ENCODE results near the gene CDHR3. TPM values are rescaled to one million over a fixed set of nuclear protein-coding genes. Genes with fewer than 3 reads are reported as not detected.

The CDHR3 gene
- total RNA-seq, 1 experiment from 2014 or later: 9.2 TPM

DNA sequence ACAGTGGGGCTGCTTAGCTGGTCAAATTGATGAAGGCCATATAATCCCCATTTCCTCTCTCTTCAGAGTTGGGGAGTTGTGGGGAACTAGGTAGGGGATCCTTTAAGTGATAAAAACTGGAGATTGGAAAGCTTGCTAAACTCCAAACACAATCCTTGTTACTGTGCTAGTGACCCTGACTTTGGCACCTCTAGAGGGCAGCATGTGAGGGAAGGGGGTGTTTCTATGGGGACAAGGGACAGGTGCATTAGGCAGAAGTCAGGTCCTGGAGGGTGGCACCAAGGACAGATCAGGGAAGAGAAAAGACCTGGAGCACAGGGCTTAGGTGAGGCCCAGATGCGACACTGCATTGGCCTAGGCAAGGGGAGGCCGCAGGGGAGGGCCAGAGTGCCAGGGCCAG is 66.9 kb downstream of the CDHR3 start:
- no peak for DNase-seq
- CTCF ChIA-PET: interaction anchor here (1.1 kb wide), 1 partner anchor 11 kb away, joined by 3 read pairs; no protein-coding TSS in a partner anchor
- no peaks in the 10 kb centered on the region for H3K9me3 Mint-ChIP-seq (ENCODE audit: unreplicated experiment)
- no TSS peak for BruUV-seq (replicated peaks)
- no peak overlapping the region for H3K27ac Mint-ChIP-seq (ENCODE audit: unreplicated experiment)
- H3K4me1 ChIP-seq: no peaks in the 10 kb centered on the region
- no peak overlapping the region for H3K4me3 Mint-ChIP-seq (ENCODE audit: unreplicated experiment)
- no peaks in the 10 kb centered on the region for H3K27me3 ChIP-seq (replicated peaks; ENCODE audit: control insufficient read depth, insufficient read depth, low read length)
- POLR2A ChIA-PET: interaction anchor here (0.5 kb wide), 1 partner anchor 120 kb away, joined by 4 read pairs; no protein-coding TSS in a partner anchor
- H3K9me3 ChIP-seq: no peaks in the 10 kb centered on the region
- no peaks in the 10 kb centered on the region for H3K36me3 ChIP-seq (ENCODE audit: control insufficient read depth, insufficient read depth, low read length)
- intact Hi-C loops (cut with micrococcal nuclease; ENCODE audit: unreplicated experiment): no loop called here
- H3K27me3 Mint-ChIP-seq (ENCODE audit: insufficient read depth, unreplicated experiment): peaks cover 4% of the 10 kb centered on the region
- TF ChIP-seq, protein P1, sequence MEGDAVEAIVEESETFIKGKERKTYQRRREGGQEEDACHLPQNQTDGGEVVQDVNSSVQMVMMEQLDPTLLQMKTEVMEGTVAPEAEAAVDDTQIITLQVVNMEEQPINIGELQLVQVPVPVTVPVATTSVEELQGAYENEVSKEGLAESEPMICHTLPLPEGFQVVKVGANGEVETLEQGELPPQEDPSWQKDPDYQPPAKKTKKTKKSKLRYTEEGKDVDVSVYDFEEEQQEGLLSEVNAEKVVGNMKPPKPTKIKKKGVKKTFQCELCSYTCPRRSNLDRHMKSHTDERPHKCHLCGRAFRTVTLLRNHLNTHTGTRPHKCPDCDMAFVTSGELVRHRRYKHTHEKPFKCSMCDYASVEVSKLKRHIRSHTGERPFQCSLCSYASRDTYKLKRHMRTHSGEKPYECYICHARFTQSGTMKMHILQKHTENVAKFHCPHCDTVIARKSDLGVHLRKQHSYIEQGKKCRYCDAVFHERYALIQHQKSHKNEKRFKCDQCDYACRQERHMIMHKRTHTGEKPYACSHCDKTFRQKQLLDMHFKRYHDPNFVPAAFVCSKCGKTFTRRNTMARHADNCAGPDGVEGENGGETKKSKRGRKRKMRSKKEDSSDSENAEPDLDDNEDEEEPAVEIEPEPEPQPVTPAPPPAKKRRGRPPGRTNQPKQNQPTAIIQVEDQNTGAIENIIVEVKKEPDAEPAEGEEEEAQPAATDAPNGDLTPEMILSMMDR (IDR thresholded peaks at IDR 0.05; ENCODE audit: insufficient read depth in 1 of 2, low read depth in 1 of 2, low read length in 1 of 2, severe bottlenecking in 1 of 2, unreplicated experiment in 1 of 2): peak in 1 of 2 experiments; percentile 24
- no peaks in the 10 kb centered on the region for H3K4me1 Mint-ChIP-seq (ENCODE audit: low read depth, unreplicated experiment)
- no peaks in the 10 kb centered on the region for H3K36me3 Mint-ChIP-seq (ENCODE audit: insufficient read depth, unreplicated experiment)
- no peak overlapping the region for H3K4me3 ChIP-seq (ENCODE audit: low read depth, low read length)

DNA sequence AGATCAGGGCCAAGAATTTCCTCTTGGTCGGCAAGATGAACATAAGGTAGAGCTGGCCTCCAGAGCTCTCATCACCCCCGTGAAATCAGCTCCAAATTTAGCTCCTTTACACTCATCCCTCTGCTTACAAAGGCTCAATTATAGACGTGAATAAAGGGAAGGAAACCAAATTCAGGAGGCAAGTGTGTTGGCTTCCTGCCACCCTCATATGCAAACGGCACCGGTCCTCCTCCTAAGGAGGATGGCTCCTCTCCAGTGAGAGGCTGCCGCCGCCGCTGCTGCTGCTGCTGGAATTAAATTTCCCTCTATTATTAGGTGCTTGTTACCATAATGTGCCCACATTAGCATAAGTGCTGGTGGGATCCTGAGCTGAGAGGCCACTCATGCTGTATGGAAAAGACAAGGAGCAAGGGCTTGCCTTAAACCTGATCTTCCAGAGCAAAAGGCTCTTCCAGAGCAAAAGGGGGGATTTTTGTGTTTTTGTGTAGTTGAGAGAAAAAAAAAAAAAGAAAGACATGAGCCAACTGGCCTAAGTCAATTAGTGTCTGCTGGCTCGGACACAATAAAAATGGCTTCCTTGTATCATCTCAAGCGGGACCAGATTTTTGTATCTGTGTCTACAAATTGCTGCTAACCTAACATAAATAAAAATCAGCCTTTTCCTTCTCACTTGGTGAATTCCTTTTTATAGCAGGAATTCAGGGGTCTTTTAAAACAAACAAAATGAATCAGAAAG is 68.4 kb downstream of the CDHR3 start:
- CTCF ChIA-PET: no interaction called here

DNA sequence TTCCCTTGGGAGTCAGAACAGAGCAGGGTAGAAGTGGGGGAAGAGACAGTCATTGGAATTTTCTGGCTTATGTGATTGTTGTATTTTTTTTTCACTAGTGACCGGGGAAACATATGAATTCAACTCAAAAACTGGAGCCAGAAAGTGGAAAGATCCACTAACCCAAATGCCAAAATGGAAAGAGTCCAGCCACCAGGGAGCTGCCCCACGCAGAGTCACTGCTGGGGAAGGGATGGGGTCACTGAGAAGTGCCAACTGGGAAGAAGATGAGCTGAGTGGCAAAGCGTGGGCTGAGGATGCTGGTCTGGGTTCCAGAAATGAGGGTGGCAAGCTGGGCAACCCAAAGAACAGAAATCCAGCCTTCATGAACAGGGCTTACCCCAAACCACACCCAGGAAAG is 69.2 kb downstream of the CDHR3 start:
- Mint-ChIP-seq H3K36me3 (ENCODE audit: insufficient read depth, unreplicated experiment) (no peaks in the 10 kb centered on the region), H3K9me3 (ENCODE audit: unreplicated experiment) (no peaks in the 10 kb centered on the region), H3K4me3 (ENCODE audit: unreplicated experiment) (no peak overlapping the region), H3K4me1 (ENCODE audit: low read depth, unreplicated experiment) (no peaks in the 10 kb centered on the region), H3K27ac (ENCODE audit: unreplicated experiment) (no peak overlapping the region), H3K27me3 (ENCODE audit: insufficient read depth, unreplicated experiment) (peaks cover 4% of the 10 kb centered on the region)
- CTCF ChIA-PET: no interaction called here
- POLR2A ChIA-PET: no interaction called here
- Histone ChIP-seq H3K36me3 (ENCODE audit: control insufficient read depth, insufficient read depth, low read length) (no peaks in the 10 kb centered on the region), H3K4me3 (ENCODE audit: low read depth, low read length) (no peak overlapping the region), H3K9me3 (no peaks in the 10 kb centered on the region), H3K4me1 (no peaks in the 10 kb centered on the region), H3K27me3 (replicated peaks; ENCODE audit: control insufficient read depth, insufficient read depth, low read length) (no peaks in the 10 kb centered on the region)
- TF ChIP-seq, protein P1 (IDR thresholded peaks at IDR 0.05; ENCODE audit: insufficient read depth in 1 of 2, low read depth in 1 of 2, low read length in 1 of 2, severe bottlenecking in 1 of 2, unreplicated experiment in 1 of 2): no peak
- no peak for DNase-seq
- intact Hi-C loops (cut with micrococcal nuclease; ENCODE audit: unreplicated experiment): no loop called here
- BruUV-seq (replicated peaks): no TSS peak

More for the DNA sequence above, 68.4 kb downstream of the CDHR3 start:
- TF ChIP-seq, protein P1 (IDR thresholded peaks at IDR 0.05; ENCODE audit: insufficient read depth in 1 of 2, low read depth in 1 of 2, low read length in 1 of 2, severe bottlenecking in 1 of 2, unreplicated experiment in 1 of 2): no peak
- intact Hi-C loops (cut with micrococcal nuclease; ENCODE audit: unreplicated experiment): no loop called here
- Histone ChIP-seq H3K36me3 (ENCODE audit: control insufficient read depth, insufficient read depth, low read length) (no peaks in the 10 kb centered on the region), H3K9me3 (no peaks in the 10 kb centered on the region), H3K4me1 (no peaks in the 10 kb centered on the region), H3K27me3 (replicated peaks; ENCODE audit: control insufficient read depth, insufficient read depth, low read length) (no peaks in the 10 kb centered on the region), H3K4me3 (ENCODE audit: low read depth, low read length) (no peak overlapping the region)
- H3K4me1 Mint-ChIP-seq (ENCODE audit: low read depth, unreplicated experiment): no peaks in the 10 kb centered on the region
- no peaks in the 10 kb centered on the region for H3K9me3 Mint-ChIP-seq (ENCODE audit: unreplicated experiment)
- no peak overlapping the region for H3K27ac Mint-ChIP-seq (ENCODE audit: unreplicated experiment)
- BruUV-seq (replicated peaks): no TSS peak
- no peak overlapping the region for H3K4me3 Mint-ChIP-seq (ENCODE audit: unreplicated experiment)
- POLR2A ChIA-PET: no interaction called here
- DNase-seq: no peak
- no peaks in the 10 kb centered on the region for H3K36me3 Mint-ChIP-seq (ENCODE audit: insufficient read depth, unreplicated experiment)
- H3K27me3 Mint-ChIP-seq (ENCODE audit: insufficient read depth, unreplicated experiment): peaks cover 4% of the 10 kb centered on the region
